GM12878 (cell line): ENCODE measurements around the gene HCFC2. TPM values are rescaled to one million over a fixed set of nuclear protein-coding genes. Genes with fewer than 3 reads are reported as not detected.
A peak's percentile ranks its signal among the peaks of the same experiment; 100 is the strongest.

Experiments used
- ATAC-seq: fragments of 200-7000 bp; cut with Tn5 transposase; 3 replicates; pipeline ENCODE4 v1.9.1; 2020; ENCODE audit warnings: mild to moderate bottlenecking, moderate library complexity
- BruUV-seq: library from RNA; stranded (reverse); fragments of 400-500 nt; replicated peaks from 2 replicates; lab custom pipeline; 2021; lab: Mats Ljungman, UMichigan
- CTCF ChIA-PET: fragments of 300-600 bp; sonication (Branson Sonifier 250); formaldehyde crosslinking; extraction: SDS; loops from one replicate; lab custom pipeline; 2021; ENCODE audit warnings: inconsistent platforms; lab: Yijun Ruan, JAX
- POLR2A ChIA-PET: fragments of 350-600 bp; formaldehyde crosslinking; extraction: SDS; loops from one replicate; lab custom pipeline; 2021; ENCODE audit warnings: inconsistent platforms; lab: Charles Lee
- RAD21 ChIA-PET: fragments of 300-600 bp; sonication (Branson Sonifier 250); formaldehyde crosslinking; loops from one replicate; lab custom pipeline; 2023; ENCODE audit warnings: antibody characterized with exemption; ENCODE audit not compliant: unreplicated experiment; lab: Charles Lee
- SMC1A ChIA-PET: fragments of 300-600 bp; sonication (Branson Sonifier 250); formaldehyde crosslinking; loops from one replicate; lab custom pipeline; 2023; ENCODE audit not compliant: unreplicated experiment, uncharacterized antibody; lab: Charles Lee
- DNase-seq: peaks from one replicate; pipeline ENCODE4 v3.0.0-alpha.2; 2011; ENCODE audit warnings: low read depth, low spot score
- FAIRE-seq: peaks from 3 replicates; lab custom pipeline; 2011; peaks lifted over from hg19 to GRCh38; lab: Jason Lieb, UNC
- H2AFZ ChIP-seq: 2 replicates; pipeline ENCODE4 v1.6.0; 2011; ENCODE audit warnings: low read depth, low read length, control low read depth; ENCODE audit not compliant: control insufficient read depth
- H3K27ac ChIP-seq: 2 replicates; pipeline ENCODE4 v1.5.1; 2011; ENCODE audit warnings: control low read depth; ENCODE audit not compliant: control insufficient read depth, insufficient read depth
- H3K27me3 ChIP-seq, 2 experiments: replicated peaks in 1 of 2; 2 replicates each; pipeline versions ENCODE4 v1.6.0 to v1.6.1; 2011; ENCODE audit warnings: low read length in 1 of 2; ENCODE audit not compliant: control insufficient read depth in 2 of 2, insufficient read depth in 2 of 2
- H3K36me3 ChIP-seq, 2 experiments: 2 replicates each; pipeline ENCODE4 v1.5.1; 2011; ENCODE audit warnings: low read length in 1 of 2; ENCODE audit not compliant: control insufficient read depth in 2 of 2, insufficient read depth in 2 of 2
- H3K4me1 ChIP-seq: 2 replicates; pipeline ENCODE4 v1.6.1; 2011; ENCODE audit warnings: mild to moderate bottlenecking, low read length, moderate library complexity, mixed read lengths; ENCODE audit not compliant: control insufficient read depth, insufficient read depth
- H3K4me2 ChIP-seq: 2 replicates; pipeline ENCODE4 v1.6.0; 2011; ENCODE audit warnings: control low read depth; ENCODE audit not compliant: control insufficient read depth, insufficient read depth
- H3K4me3 ChIP-seq: fragments of 200-600 bp; sonication (generic); 2 replicates; pipeline ENCODE4 v1.5.1; 2016
- H3K79me2 ChIP-seq: 2 replicates; pipeline ENCODE4 v1.6.0; 2011; ENCODE audit warnings: low read length; ENCODE audit not compliant: control insufficient read depth, insufficient read depth
- H3K9ac ChIP-seq: 2 replicates; pipeline ENCODE4 v1.8.0; 2011; ENCODE audit warnings: low read length, control low read depth, mixed read lengths; ENCODE audit not compliant: control insufficient read depth, insufficient read depth
- H3K9me3 ChIP-seq: replicated peaks from 3 replicates; pipeline ENCODE4 v1.5.1; 2011; ENCODE audit warnings: mild to moderate bottlenecking, low read length; ENCODE audit not compliant: control insufficient read depth, insufficient read depth
- H4K20me1 ChIP-seq: 2 replicates; pipeline ENCODE4 v1.6.0; 2011; ENCODE audit not compliant: control insufficient read depth, insufficient read depth
- BACH1 ChIP-seq: fragments of 450-650 bp; IDR thresholded peaks from 2 replicates; pipeline ENCODE4 v1.6.1; 2017; ENCODE audit warnings: mild to moderate bottlenecking, borderline replicate concordance
- BRCA1 ChIP-seq: IDR thresholded peaks from 2 replicates; pipeline ENCODE4 v1.6.1; 2011; ENCODE audit warnings: low read depth, low read length, improper control_type of control experiment
- EGR1 ChIP-seq, 2 experiments: IDR thresholded peaks; 1 replicate in 1 of 2; 2 replicates in 1 of 2; pipeline ENCODE4 v1.6.1; 2011 to 2012; ENCODE audit warnings: low read depth in 2 of 2, low read length in 2 of 2, borderline replicate concordance in 1 of 2, mild to moderate bottlenecking in 1 of 2, moderate library complexity in 1 of 2
- EP300 ChIP-seq, 2 experiments: fragments of 150-350 bp in 1 of 2; IDR thresholded peaks; 2 replicates each; pipeline ENCODE4 v1.6.1; 2011 to 2012; ENCODE audit warnings: low read depth in 2 of 2, low read length in 2 of 2, borderline replicate concordance in 1 of 2, improper control_type of control experiment in 1 of 2, inconsistent platforms in 1 of 2; ENCODE audit not compliant: control insufficient read depth in 1 of 2
- ESRRA ChIP-seq: IDR thresholded peaks from 2 replicates; pipeline ENCODE4 v1.6.1; 2012; ENCODE audit warnings: mild to moderate bottlenecking, low read length, improper control_type of control experiment
- FOS ChIP-seq: IDR thresholded peaks from 3 replicates; pipeline ENCODE4 v1.6.1; 2011; ENCODE audit warnings: borderline replicate concordance; ENCODE audit not compliant: insufficient read length; ENCODE audit errors: extremely low read depth
- IKZF2 ChIP-seq, 2 experiments: fragments of 450-650 bp; IDR thresholded peaks; 2 replicates each; pipeline ENCODE4 v1.6.1; 2017; ENCODE audit warnings: mild to moderate bottlenecking in 2 of 2, moderate library complexity in 2 of 2
- NFYA ChIP-seq: IDR thresholded peaks from 2 replicates; pipeline ENCODE4 v1.6.1; 2011; ENCODE audit warnings: low read depth, mild to moderate bottlenecking, low read length, improper control_type of control experiment, borderline replicate concordance
- RCOR1 ChIP-seq: conservative IDR thresholded peaks from 2 replicates; pipeline ENCODE4 v1.6.1; 2012; ENCODE audit warnings: low read depth, low read length, improper control_type of control experiment
- RUNX3 ChIP-seq: IDR thresholded peaks from 2 replicates; pipeline ENCODE4 v1.6.1; 2012; ENCODE audit warnings: low read length, inconsistent platforms
- SPI1 ChIP-seq: IDR thresholded peaks from 2 replicates; pipeline ENCODE4 v1.6.1; 2011; ENCODE audit warnings: low read depth, mild to moderate bottlenecking, low read length, moderate library complexity, borderline replicate concordance; ENCODE audit not compliant: insufficient read depth
- WGBS: methylation state at CpG from one replicate; pipeline ENCODE4 v1.1.6; 2016; ENCODE audit warnings: low lambda C conversion rate; ENCODE audit not compliant: insufficient replicate concordance, insufficient coverage; ENCODE audit errors: missing lambda C conversion rate; 5-methylcytosine and 5-hydroxymethylcytosine counted together
- in situ Hi-C: fragments of 300-500 bp; cut with MboI; formaldehyde crosslinking; loops from 9 replicates; pipeline ENCODE4 v1.14.3; 2018; ENCODE audit warnings: mixed read lengths
- intact Hi-C: fragments of 100-400 bp; cut with micrococcal nuclease; formaldehyde crosslinking; loops from one replicate; pipeline ENCODE4 v1.14.2; 2022; ENCODE audit not compliant: unreplicated experiment
- polyA plus RNA-seq, 11 experiments: library from polyadenylated mRNA; depleted of rRNA in 4 of 11; unstranded in 6 of 11; stranded (reverse) in 5 of 11; fragments of >200 nt; fragmentation: Nextera tagmentation in 4 of 11; fragmentation: Illumina TruSeq in 1 of 11; extraction: Ambion mirVana in 4 of 11; extraction: Trizol in 1 of 11; gene quantifications; 1 replicate in 1 of 11; 2 replicates in 10 of 11; pipeline versions ENCODE4 v1.2.1 to v1.2.3, GENCODE V29; 2011 to 2016; ENCODE audit warnings: inconsistent platforms in 2 of 11, missing spikeins in 2 of 11, low read depth in 1 of 11
- total RNA-seq, 4 experiments: library from RNA; depleted of rRNA in 3 of 4; stranded (reverse); fragments of >200 nt in 3 of 4; fragmentation: Illumina TruSeq in 1 of 4; extraction: Trizol in 1 of 4; gene quantifications; 2 replicates each; pipeline versions ENCODE4 v1.2.1 to v1.2.3, GENCODE V29; 2013 to 2021
- TF ChIP-seq, protein P1 (sequence below): IDR thresholded peaks from 2 replicates; pipeline ENCODE4 v1.6.1; 2012; ENCODE audit warnings: mild to moderate bottlenecking, low read depth, low read length
- TF ChIP-seq, protein P2 (sequence below): fragments of 150-350 bp; IDR thresholded peaks from 2 replicates; pipeline ENCODE4 v1.6.1; 2016; ENCODE audit warnings: low read depth, low read length
- TF ChIP-seq, protein P3 (sequence below): fragments of 450-650 bp; IDR thresholded peaks from 2 replicates; pipeline ENCODE4 v1.6.1; 2017; ENCODE audit warnings: mild to moderate bottlenecking, low read depth, inconsistent platforms; ENCODE audit not compliant: poor library complexity, severe bottlenecking

HCFC2 gene
- total and polyA plus RNA-seq, 10 of the 15 experiments (the other 5 are each of a cell fraction or from before 2014, with no cell fraction given) = 1.8 to 14.2 (median 9.3) TPM

DNA sequence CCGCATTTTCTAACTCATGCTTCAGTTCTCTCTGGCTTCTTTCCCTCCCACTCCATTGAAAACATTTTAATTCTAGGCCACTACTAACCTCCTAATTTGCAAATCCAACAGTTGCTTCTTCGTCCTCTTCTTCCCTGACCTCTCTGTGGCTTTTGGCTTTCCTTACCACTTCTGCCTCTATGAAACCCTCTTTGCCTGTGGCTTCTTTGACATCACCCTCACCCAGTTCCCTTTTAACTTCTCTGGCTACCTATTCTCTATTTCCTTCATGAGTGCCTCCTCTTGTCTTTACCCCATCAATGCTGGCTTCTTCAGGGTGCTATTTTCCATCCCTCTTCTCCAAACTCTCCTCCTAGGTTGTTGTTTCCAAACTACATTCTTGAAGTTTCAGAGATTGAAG lies 4.4 kb upstream of the HCFC2 start:
- ChIA-PET RAD21 (interaction anchor here (5.4 kb wide), 1 partner anchor 49 kb away, joined by 50 read pairs; no protein-coding TSS in a partner anchor), SMC1A (interaction anchor here (1.3 to 4.9 kb wide), 5 partner anchors 42 to 177 kb away, joined by 3 to 75 read pairs (median 6); no protein-coding TSS in a partner anchor), POLR2A (no interaction called here), CTCF (interaction anchor here (0.6 to 9.3 kb wide), 4 partner anchors 49 to 339 kb away, joined by 3 to 118 read pairs (median 40); no protein-coding TSS in a partner anchor)
- no TSS peak for BruUV-seq
- H3K27me3 ChIP-seq = peaks cover 0 to 2% of the 10 kb centered on the region in 2 experiments; a peak in 2 of 4 replicates
- H3K4me2 ChIP-seq = no peak overlapping the region
- TF ChIP-seq RUNX3 = 0 out of 2 replicates have a peak, but pooled peaks have one; percentile 26
- TF ChIP-seq, protein P1, sequence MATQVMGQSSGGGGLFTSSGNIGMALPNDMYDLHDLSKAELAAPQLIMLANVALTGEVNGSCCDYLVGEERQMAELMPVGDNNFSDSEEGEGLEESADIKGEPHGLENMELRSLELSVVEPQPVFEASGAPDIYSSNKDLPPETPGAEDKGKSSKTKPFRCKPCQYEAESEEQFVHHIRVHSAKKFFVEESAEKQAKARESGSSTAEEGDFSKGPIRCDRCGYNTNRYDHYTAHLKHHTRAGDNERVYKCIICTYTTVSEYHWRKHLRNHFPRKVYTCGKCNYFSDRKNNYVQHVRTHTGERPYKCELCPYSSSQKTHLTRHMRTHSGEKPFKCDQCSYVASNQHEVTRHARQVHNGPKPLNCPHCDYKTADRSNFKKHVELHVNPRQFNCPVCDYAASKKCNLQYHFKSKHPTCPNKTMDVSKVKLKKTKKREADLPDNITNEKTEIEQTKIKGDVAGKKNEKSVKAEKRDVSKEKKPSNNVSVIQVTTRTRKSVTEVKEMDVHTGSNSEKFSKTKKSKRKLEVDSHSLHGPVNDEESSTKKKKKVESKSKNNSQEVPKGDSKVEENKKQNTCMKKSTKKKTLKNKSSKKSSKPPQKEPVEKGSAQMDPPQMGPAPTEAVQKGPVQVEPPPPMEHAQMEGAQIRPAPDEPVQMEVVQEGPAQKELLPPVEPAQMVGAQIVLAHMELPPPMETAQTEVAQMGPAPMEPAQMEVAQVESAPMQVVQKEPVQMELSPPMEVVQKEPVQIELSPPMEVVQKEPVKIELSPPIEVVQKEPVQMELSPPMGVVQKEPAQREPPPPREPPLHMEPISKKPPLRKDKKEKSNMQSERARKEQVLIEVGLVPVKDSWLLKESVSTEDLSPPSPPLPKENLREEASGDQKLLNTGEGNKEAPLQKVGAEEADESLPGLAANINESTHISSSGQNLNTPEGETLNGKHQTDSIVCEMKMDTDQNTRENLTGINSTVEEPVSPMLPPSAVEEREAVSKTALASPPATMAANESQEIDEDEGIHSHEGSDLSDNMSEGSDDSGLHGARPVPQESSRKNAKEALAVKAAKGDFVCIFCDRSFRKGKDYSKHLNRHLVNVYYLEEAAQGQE = no peak
- TF ChIP-seq, protein P2, sequence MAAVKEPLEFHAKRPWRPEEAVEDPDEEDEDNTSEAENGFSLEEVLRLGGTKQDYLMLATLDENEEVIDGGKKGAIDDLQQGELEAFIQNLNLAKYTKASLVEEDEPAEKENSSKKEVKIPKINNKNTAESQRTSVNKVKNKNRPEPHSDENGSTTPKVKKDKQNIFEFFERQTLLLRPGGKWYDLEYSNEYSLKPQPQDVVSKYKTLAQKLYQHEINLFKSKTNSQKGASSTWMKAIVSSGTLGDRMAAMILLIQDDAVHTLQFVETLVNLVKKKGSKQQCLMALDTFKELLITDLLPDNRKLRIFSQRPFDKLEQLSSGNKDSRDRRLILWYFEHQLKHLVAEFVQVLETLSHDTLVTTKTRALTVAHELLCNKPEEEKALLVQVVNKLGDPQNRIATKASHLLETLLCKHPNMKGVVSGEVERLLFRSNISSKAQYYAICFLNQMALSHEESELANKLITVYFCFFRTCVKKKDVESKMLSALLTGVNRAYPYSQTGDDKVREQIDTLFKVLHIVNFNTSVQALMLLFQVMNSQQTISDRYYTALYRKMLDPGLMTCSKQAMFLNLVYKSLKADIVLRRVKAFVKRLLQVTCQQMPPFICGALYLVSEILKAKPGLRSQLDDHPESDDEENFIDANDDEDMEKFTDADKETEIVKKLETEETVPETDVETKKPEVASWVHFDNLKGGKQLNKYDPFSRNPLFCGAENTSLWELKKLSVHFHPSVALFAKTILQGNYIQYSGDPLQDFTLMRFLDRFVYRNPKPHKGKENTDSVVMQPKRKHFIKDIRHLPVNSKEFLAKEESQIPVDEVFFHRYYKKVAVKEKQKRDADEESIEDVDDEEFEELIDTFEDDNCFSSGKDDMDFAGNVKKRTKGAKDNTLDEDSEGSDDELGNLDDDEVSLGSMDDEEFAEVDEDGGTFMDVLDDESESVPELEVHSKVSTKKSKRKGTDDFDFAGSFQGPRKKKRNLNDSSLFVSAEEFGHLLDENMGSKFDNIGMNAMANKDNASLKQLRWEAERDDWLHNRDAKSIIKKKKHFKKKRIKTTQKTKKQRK = no peak
- TF ChIP-seq RCOR1 = no peak
- TF ChIP-seq EGR1 (IDR thresholded peaks at IDR 0.05; ENCODE audit: borderline replicate concordance in 1 of 2, low read depth in 2 of 2, low read length in 2 of 2) = no peak
- no peak for TF ChIP-seq NFYA
- no peak for TF ChIP-seq BRCA1
- TF ChIP-seq, protein P3, sequence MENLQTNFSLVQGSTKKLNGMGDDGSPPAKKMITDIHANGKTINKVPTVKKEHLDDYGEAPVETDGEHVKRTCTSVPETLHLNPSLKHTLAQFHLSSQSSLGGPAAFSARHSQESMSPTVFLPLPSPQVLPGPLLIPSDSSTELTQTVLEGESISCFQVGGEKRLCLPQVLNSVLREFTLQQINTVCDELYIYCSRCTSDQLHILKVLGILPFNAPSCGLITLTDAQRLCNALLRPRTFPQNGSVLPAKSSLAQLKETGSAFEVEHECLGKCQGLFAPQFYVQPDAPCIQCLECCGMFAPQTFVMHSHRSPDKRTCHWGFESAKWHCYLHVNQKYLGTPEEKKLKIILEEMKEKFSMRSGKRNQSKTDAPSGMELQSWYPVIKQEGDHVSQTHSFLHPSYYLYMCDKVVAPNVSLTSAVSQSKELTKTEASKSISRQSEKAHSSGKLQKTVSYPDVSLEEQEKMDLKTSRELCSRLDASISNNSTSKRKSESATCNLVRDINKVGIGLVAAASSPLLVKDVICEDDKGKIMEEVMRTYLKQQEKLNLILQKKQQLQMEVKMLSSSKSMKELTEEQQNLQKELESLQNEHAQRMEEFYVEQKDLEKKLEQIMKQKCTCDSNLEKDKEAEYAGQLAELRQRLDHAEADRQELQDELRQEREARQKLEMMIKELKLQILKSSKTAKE = no peak
- no peak for TF ChIP-seq ESRRA
- TF ChIP-seq IKZF2 (IDR thresholded peaks at IDR 0.05) = 0 out of 4 replicates have a peak, but pooled peaks of 1 of the 2 experiments have one; percentile 23
- TF ChIP-seq EP300 (IDR thresholded peaks at IDR 0.05; ENCODE audit: borderline replicate concordance in 1 of 2, control insufficient read depth in 1 of 2, low read depth in 2 of 2, low read length in 2 of 2) = no peak
- TF ChIP-seq SPI1 = peak; percentile 42; the same call in 1 of the 2 replicates
- TF ChIP-seq BACH1 = no peak
- no peak for TF ChIP-seq FOS
- ATAC-seq (no peak), DNase-seq (no peak), FAIRE-seq (no peak)
- H3K36me3 ChIP-seq = no peaks in the 10 kb centered on the region
- no peaks in the 10 kb centered on the region for H3K9me3 ChIP-seq
- H3K27ac ChIP-seq = no peak overlapping the region
- no peak overlapping the region for H3K4me3 ChIP-seq
- H3K79me2 ChIP-seq = peaks cover 6% of the 10 kb centered on the region
- intact Hi-C loops = loop anchor here (10.0 kb wide), 2 partner anchors 225 to 295 kb away; no protein-coding TSS in a partner anchor
- no peak overlapping the region for H3K9ac ChIP-seq
- no peak overlapping the region for H2AFZ ChIP-seq
- 63% methylated on average over 2 of the region's 2 CpGs for WGBS
- in situ Hi-C loops = loop anchor here (5.0 kb wide), 1 partner anchor 47 kb away; no protein-coding TSS in a partner anchor
- H3K4me1 ChIP-seq = no peaks in the 10 kb centered on the region
- H4K20me1 ChIP-seq = no peaks in the 10 kb centered on the region
